NCI-H345 treated with DMSO at 0.1 percent for 48 hours (cell line): ENCODE data around the gene PDE9A.

Experiments used
- DNase-seq: peaks from one replicate; lab custom pipeline; 2025; ENCODE audit not compliant: unreplicated experiment; lab: John Stamatoyannopoulos, UW

The PDE9A gene

GRCh38 chr21:42753804-42754203, 100.4 kb downstream of the PDE9A start:
- no peak for DNase-seq

- DNase-seq, result no peak
These were observed 101.0 kb downstream of the PDE9A start for GRCh38 chr21:42754270-42754933.

GRCh38 chr21:42755031-42755665, 101.7 kb downstream of the PDE9A start:
- DNase-seq, result no peak

GRCh38 chr21:42755766-42756579, 102.6 kb downstream of the PDE9A start:
- DNase-seq, result no peak

- DNase-seq, result no peak
These were observed 103.3 kb downstream of the PDE9A start for GRCh38 chr21:42756580-42757250.

GRCh38 chr21:42757422-42757821, 104.0 kb downstream of the PDE9A start:
- no peak for DNase-seq

GRCh38 chr21:42757826-42758655, 104.6 kb downstream of the PDE9A start:
- DNase-seq, result no peak

- DNase-seq, result no peak
These were observed 105.5 kb downstream of the PDE9A start for GRCh38 chr21:42758721-42759593.

GRCh38 chr21:42759594-42759927, 106.1 kb downstream of the PDE9A start:
- DNase-seq, result no peak

GRCh38 chr21:42760361-42760950, 107.0 kb downstream of the PDE9A start:
- DNase-seq, result no peak

- peak; percentile 12 for DNase-seq
These were observed 107.7 kb downstream of the PDE9A start for GRCh38 chr21:42760951-42761751.

GRCh38 chr21:42761776-42762335, 108.4 kb downstream of the PDE9A start:
- DNase-seq, result no peak

GRCh38 chr21:42763581-42764442, 110.4 kb downstream of the PDE9A start:
- no peak for DNase-seq

GRCh38 chr21:42764443-42764760, 111.0 kb downstream of the PDE9A start:
- DNase-seq, result no peak

GRCh38 chr21:42764883-42765282, 111.5 kb downstream of the PDE9A start:
- DNase-seq, result no peak

GRCh38 chr21:42765656-42766055, 112.2 kb downstream of the PDE9A start:
- DNase-seq, result no peak

- no peak for DNase-seq
These were observed 113.5 kb downstream of the PDE9A start for GRCh38 chr21:42766739-42767560.
